Body of pancreas (tissue), 4 donors: ENCODE data around the gene SFTPA2.

Experiments
- CTCF ChIP-seq, 7 experiments: fragments of 450-650 bp in 4 of 7; fragments of 200-600 bp in 3 of 7; sonication (generic) in 3 of 7; IDR thresholded peaks; one replicate each; pipeline ENCODE4 v1.5.1; 2016 to 2019; ENCODE audit warnings: antibody characterized with exemption in 7 of 7
- POLR2A ChIP-seq, 3 donors: fragments of 450-650 bp; IDR thresholded peaks; one replicate each; pipeline ENCODE4 v1.6.1; 2016; ENCODE audit warnings: antibody characterized with exemption in 3 of 3, mild to moderate bottlenecking in 2 of 3

DNA sequence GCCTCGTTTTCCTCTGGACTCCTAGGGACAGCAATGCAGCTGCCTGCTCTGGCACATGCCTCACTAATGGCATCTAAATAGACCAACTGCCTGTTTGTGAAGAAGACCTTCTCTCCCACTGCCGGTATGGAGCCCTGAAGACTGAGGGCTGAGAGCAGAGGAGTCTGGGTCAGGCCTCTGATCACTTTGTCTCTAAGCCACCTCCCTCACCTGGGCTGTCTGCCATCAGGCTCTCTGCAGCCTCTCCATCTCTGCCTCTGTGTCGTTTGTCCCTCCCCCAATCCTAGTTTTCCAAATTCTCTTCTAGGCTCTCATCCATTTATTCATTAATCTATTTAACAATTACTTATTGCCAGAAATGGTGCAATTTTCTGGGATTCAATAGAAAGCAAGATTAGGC is 35.3 kb upstream of the SFTPA2 start:
- TF ChIP-seq CTCF (IDR thresholded peaks at IDR 0.05), result no peak
- no peak for TF ChIP-seq POLR2A (IDR thresholded peaks at IDR 0.05)
